Neural cell (in vitro differentiated cells): ENCODE data around the gene CTSV. TPM values are rescaled to one million over a fixed set of nuclear protein-coding genes. Genes with fewer than 3 reads are reported as not detected.

ENCODE experiments used
- H2AFZ ChIP-seq: fragments of 200-600, 300-800 bp; sonication (generic), shearing (Covaris generic); 2 replicates; pipeline ENCODE4 v1.6.0; 2014; ENCODE audit warnings: low read depth, mild to moderate bottlenecking, antibody characterized with exemption, low read length, moderate library complexity
- H3F3A ChIP-seq: fragments of 200-600 bp; shearing (Covaris generic); 2 replicates; pipeline ENCODE4 v1.6.1; 2016; ENCODE audit warnings: mild to moderate bottlenecking, moderate library complexity, mixed read lengths, antibody characterized with exemption, low read length; ENCODE audit not compliant: insufficient read depth, poor library complexity, severe bottlenecking
- H3K27ac ChIP-seq: fragments of 200-600, 300-800 bp; sonication (generic), shearing (Covaris generic); 2 replicates; pipeline ENCODE4 v1.5.1; 2014; ENCODE audit warnings: mild to moderate bottlenecking, low read length, moderate library complexity
- H3K27me3 ChIP-seq: fragments of 300-800, 200-600 bp; sonication (generic), shearing (Covaris generic); 2 replicates; pipeline ENCODE4 v1.6.0; 2014; ENCODE audit warnings: mild to moderate bottlenecking, low read depth, low read length, moderate library complexity; ENCODE audit not compliant: insufficient read depth
- H3K36me3 ChIP-seq: fragments of 300-800, 200-600 bp; sonication (generic), shearing (Covaris generic); 2 replicates; pipeline ENCODE4 v1.5.1; 2014; ENCODE audit warnings: mild to moderate bottlenecking, antibody characterized with exemption, low read length, moderate library complexity; ENCODE audit not compliant: insufficient read depth
- H3K4me2 ChIP-seq: fragments of 300-800, 200-600 bp; sonication (generic), shearing (Covaris generic); 2 replicates; pipeline ENCODE4 v1.6.0; 2014; ENCODE audit warnings: mild to moderate bottlenecking, low read length
- H3K4me3 ChIP-seq: fragments of 300-800, 200-600 bp; sonication (generic), shearing (Covaris generic); 2 replicates; pipeline ENCODE4 v1.5.1; 2014; ENCODE audit warnings: mild to moderate bottlenecking, low read length, moderate library complexity
- H3K79me2 ChIP-seq: fragments of 200-600 bp; shearing (Covaris generic); replicated peaks from 2 replicates; pipeline ENCODE4 v1.6.0; 2014; ENCODE audit warnings: mild to moderate bottlenecking, low read length, moderate library complexity; ENCODE audit not compliant: insufficient read depth
- H3K9ac ChIP-seq: fragments of 300-800, 200-600 bp; sonication (generic), shearing (Covaris generic); 2 replicates; pipeline ENCODE4 v1.6.1; 2016; ENCODE audit warnings: mild to moderate bottlenecking, low read length, mixed read lengths
- H3K9me2 ChIP-seq: fragments of 200-600 bp; shearing (Covaris generic); 2 replicates; pipeline ENCODE4 v1.6.1; 2016; ENCODE audit warnings: mild to moderate bottlenecking, low read length, mixed read lengths; ENCODE audit not compliant: insufficient read depth
- H3K9me3 ChIP-seq: fragments of 200-600, 300-800 bp; sonication (generic), shearing (Covaris generic); 2 replicates; pipeline ENCODE4 v1.6.1; 2016; ENCODE audit warnings: mild to moderate bottlenecking, mixed run types, low read length, moderate library complexity, mixed read lengths
- H4K20me1 ChIP-seq: fragments of 200-600 bp; shearing (Covaris generic); 2 replicates; pipeline ENCODE4 v1.6.1; 2016; ENCODE audit warnings: mild to moderate bottlenecking, mixed run types; ENCODE audit not compliant: insufficient read depth
- EZH2 ChIP-seq: fragments of 200-600, 300-800 bp; shearing (Covaris generic), sonication (generic); IDR thresholded peaks from 2 replicates; pipeline ENCODE4 v1.6.1; 2014; ENCODE audit warnings: antibody characterized with exemption, low read length, borderline replicate concordance, mild to moderate bottlenecking; ENCODE audit not compliant: insufficient read depth, poor library complexity, severe bottlenecking
- MXI1 ChIP-seq: fragments of 450-650 bp; conservative IDR thresholded peaks from 2 replicates; pipeline ENCODE4 v1.6.1; 2014; ENCODE audit warnings: antibody characterized with exemption, mild to moderate bottlenecking; ENCODE audit not compliant: poor library complexity, severe bottlenecking
- POLR2AphosphoS5 ChIP-seq: IDR thresholded peaks from 2 replicates; pipeline ENCODE4 v1.6.1; 2012
- RAD21 ChIP-seq: fragments of 450-650 bp; conservative IDR thresholded peaks from 2 replicates; pipeline ENCODE4 v1.6.1; 2014; ENCODE audit warnings: antibody characterized with exemption, mild to moderate bottlenecking, moderate library complexity
- SMC3 ChIP-seq: fragments of 450-650 bp; conservative IDR thresholded peaks from 2 replicates; pipeline ENCODE4 v1.6.1; 2014; ENCODE audit warnings: antibody characterized with exemption, mild to moderate bottlenecking, moderate library complexity; ENCODE audit not compliant: poor library complexity
- TAF1 ChIP-seq: IDR thresholded peaks from 2 replicates; pipeline ENCODE4 v1.6.1; 2012; ENCODE audit warnings: low read depth
- polyA plus RNA-seq: library from polyadenylated mRNA; depleted of rRNA; stranded (reverse); fragments of >200 nt; gene quantifications from 2 replicates; pipeline ENCODE4 v1.2.3, GENCODE V29; 2014
- TF ChIP-seq, protein P1 (sequence below): IDR thresholded peaks from 2 replicates; pipeline ENCODE4 v1.6.1; 2012; ENCODE audit warnings: borderline replicate concordance
- TF ChIP-seq, protein P2 (sequence below): fragments of 450-650 bp; IDR thresholded peaks from 2 replicates; pipeline ENCODE4 v1.5.1; 2014; ENCODE audit warnings: antibody characterized with exemption, mild to moderate bottlenecking, moderate library complexity; ENCODE audit not compliant: poor library complexity, severe bottlenecking

CTSV gene
- polyA plus RNA-seq, 1 donor from 2014 or later: 1.8 TPM

- TF ChIP-seq POLR2AphosphoS5 (no peak), RAD21 (no peak), SMC3 (no peak), TAF1 (no peak)
- no peaks in the 10 kb centered on the region for H3K36me3 ChIP-seq
- no peak overlapping the region for H3K4me2 ChIP-seq
- no peaks in the 10 kb centered on the region for H3K9me2 ChIP-seq
- no peaks in the 10 kb centered on the region for H4K20me1 ChIP-seq
- H3K27me3 ChIP-seq: no peaks in the 10 kb centered on the region
- no peak overlapping the region for H3K27ac ChIP-seq
- no peaks in the 10 kb centered on the region for H3F3A ChIP-seq
- no peaks in the 10 kb centered on the region for H3K9me3 ChIP-seq
- no peak overlapping the region for H3K4me3 ChIP-seq
- no peaks in the 10 kb centered on the region for H3K79me2 ChIP-seq
- H3K9ac ChIP-seq: no peak overlapping the region
- no peak overlapping the region for H2AFZ ChIP-seq
These were observed 36.5 kb upstream of the CTSV start for GRCh38 chr9:97075289-97075985.

DNA sequence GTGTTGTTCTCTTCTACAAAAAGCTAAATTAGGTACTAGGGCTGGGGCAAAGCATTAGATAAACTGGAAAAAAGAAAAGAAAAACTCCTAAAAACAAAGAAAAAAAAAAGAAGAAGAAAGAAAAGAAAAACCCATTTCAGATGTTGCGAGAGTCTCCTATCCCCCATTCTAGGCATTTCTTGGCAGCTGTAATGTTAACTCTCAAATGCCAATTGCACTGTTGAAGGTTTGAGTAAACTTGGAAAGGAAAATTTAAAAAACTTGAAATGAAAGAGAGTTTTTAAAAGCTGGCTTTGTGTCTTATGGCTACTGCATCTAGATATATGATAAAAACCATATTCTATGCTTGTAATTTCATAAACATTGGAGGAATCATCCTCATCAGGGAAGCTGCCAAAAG, 34.6 kb upstream of the CTSV start:
- H3K9ac ChIP-seq: no peak overlapping the region
- H2AFZ ChIP-seq: no peak overlapping the region
- H3K36me3 ChIP-seq: no peaks in the 10 kb centered on the region
- H3K27me3 ChIP-seq: no peaks in the 10 kb centered on the region
- H3F3A ChIP-seq: no peaks in the 10 kb centered on the region
- TF ChIP-seq EZH2: no peak
- no peak for TF ChIP-seq SMC3
- TF ChIP-seq MXI1: no peak
- TF ChIP-seq POLR2AphosphoS5: no peak
- TF ChIP-seq, protein P1, sequence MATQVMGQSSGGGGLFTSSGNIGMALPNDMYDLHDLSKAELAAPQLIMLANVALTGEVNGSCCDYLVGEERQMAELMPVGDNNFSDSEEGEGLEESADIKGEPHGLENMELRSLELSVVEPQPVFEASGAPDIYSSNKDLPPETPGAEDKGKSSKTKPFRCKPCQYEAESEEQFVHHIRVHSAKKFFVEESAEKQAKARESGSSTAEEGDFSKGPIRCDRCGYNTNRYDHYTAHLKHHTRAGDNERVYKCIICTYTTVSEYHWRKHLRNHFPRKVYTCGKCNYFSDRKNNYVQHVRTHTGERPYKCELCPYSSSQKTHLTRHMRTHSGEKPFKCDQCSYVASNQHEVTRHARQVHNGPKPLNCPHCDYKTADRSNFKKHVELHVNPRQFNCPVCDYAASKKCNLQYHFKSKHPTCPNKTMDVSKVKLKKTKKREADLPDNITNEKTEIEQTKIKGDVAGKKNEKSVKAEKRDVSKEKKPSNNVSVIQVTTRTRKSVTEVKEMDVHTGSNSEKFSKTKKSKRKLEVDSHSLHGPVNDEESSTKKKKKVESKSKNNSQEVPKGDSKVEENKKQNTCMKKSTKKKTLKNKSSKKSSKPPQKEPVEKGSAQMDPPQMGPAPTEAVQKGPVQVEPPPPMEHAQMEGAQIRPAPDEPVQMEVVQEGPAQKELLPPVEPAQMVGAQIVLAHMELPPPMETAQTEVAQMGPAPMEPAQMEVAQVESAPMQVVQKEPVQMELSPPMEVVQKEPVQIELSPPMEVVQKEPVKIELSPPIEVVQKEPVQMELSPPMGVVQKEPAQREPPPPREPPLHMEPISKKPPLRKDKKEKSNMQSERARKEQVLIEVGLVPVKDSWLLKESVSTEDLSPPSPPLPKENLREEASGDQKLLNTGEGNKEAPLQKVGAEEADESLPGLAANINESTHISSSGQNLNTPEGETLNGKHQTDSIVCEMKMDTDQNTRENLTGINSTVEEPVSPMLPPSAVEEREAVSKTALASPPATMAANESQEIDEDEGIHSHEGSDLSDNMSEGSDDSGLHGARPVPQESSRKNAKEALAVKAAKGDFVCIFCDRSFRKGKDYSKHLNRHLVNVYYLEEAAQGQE: no peak
- no peak for TF ChIP-seq TAF1
- TF ChIP-seq, protein P2, sequence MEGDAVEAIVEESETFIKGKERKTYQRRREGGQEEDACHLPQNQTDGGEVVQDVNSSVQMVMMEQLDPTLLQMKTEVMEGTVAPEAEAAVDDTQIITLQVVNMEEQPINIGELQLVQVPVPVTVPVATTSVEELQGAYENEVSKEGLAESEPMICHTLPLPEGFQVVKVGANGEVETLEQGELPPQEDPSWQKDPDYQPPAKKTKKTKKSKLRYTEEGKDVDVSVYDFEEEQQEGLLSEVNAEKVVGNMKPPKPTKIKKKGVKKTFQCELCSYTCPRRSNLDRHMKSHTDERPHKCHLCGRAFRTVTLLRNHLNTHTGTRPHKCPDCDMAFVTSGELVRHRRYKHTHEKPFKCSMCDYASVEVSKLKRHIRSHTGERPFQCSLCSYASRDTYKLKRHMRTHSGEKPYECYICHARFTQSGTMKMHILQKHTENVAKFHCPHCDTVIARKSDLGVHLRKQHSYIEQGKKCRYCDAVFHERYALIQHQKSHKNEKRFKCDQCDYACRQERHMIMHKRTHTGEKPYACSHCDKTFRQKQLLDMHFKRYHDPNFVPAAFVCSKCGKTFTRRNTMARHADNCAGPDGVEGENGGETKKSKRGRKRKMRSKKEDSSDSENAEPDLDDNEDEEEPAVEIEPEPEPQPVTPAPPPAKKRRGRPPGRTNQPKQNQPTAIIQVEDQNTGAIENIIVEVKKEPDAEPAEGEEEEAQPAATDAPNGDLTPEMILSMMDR: no peak
- TF ChIP-seq RAD21: no peak
- H3K9me3 ChIP-seq: no peaks in the 10 kb centered on the region
- H3K4me3 ChIP-seq: no peak overlapping the region
- H3K9me2 ChIP-seq: no peaks in the 10 kb centered on the region
- no peak overlapping the region for H3K4me2 ChIP-seq
- no peak overlapping the region for H3K27ac ChIP-seq
- H3K79me2 ChIP-seq: no peaks in the 10 kb centered on the region
- no peaks in the 10 kb centered on the region for H4K20me1 ChIP-seq
